ENCODE measurements around the gene OR7G3. TPM values are rescaled to one million over a fixed set of nuclear protein-coding genes. Genes with fewer than 3 reads are reported as not detected.

The OR7G3 gene
- total and polyA plus RNA-seq, 12 donors, result not detected

DNA sequence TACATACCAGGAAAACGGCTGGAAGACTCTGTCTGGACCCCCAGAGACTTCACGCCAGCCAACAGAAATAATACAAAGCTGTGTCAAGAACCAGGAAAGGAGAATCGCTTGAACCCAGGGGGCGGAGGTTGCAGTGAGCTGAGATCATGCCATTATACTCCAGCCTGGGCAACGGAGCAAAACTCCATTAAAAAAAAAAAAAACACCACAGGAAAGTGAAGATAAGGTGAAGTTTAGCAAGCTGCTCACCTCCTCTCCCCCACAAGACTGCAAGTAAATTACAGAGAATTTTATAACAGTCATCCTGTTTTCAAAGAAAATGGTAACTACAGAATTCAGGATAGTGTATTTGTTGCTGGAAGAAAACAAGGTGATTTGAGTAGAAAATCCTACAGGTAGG is 10.2 kb downstream of the OR7G3 start:
- Histone ChIP-seq H3K9me3 (replicated peaks in 1 of 3) (no peaks in the 10 kb centered on the region), H3K4me3 (no peak overlapping the region), H3K27me3 (no peaks in the 10 kb centered on the region), H3K27ac (no peak overlapping the region), H3K36me3 (replicated peaks in 1 of 2) (no peaks in the 10 kb centered on the region), H3K4me1 (replicated peaks in 1 of 2) (no peaks in the 10 kb centered on the region)
- WGBS, 4 donors, result 47 to 64% (median 54%) methylated on average over 5 of the region's 5 CpGs
- no peak for TF ChIP-seq POLR2A (IDR thresholded peaks at IDR 0.05)
- TF ChIP-seq, protein P1, sequence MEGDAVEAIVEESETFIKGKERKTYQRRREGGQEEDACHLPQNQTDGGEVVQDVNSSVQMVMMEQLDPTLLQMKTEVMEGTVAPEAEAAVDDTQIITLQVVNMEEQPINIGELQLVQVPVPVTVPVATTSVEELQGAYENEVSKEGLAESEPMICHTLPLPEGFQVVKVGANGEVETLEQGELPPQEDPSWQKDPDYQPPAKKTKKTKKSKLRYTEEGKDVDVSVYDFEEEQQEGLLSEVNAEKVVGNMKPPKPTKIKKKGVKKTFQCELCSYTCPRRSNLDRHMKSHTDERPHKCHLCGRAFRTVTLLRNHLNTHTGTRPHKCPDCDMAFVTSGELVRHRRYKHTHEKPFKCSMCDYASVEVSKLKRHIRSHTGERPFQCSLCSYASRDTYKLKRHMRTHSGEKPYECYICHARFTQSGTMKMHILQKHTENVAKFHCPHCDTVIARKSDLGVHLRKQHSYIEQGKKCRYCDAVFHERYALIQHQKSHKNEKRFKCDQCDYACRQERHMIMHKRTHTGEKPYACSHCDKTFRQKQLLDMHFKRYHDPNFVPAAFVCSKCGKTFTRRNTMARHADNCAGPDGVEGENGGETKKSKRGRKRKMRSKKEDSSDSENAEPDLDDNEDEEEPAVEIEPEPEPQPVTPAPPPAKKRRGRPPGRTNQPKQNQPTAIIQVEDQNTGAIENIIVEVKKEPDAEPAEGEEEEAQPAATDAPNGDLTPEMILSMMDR (IDR thresholded peaks at IDR 0.05), result no peak
- no peak for DNase-seq
- intact Hi-C loops (cut with DNase I), result no loop called here

DNA sequence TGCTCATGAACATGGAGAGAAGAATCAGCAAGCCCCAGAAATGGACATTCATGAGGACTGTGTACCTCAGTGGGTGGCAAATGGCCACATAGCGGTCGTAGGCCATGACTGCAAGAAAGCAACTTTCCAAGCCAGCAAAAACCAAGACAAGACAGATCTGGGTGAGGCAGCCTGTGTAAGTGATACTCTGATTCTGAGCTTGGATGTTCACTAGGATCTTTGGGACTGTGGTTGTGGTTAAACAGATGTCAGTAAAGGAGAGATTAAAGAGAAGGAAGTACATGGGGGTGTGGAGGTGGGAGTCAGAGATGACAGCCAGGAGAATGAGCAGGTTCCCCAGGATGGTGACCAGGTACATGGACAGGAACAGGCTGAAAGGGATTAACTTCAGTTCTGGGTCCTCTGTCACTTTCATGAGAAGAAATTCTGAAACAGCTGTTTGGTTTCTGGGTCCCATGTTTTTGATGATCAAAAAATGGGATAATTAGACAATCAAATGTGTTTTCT is 11.4 kb downstream of the OR7G3 start, which contains the start of gene OR7G1:
Gene OR7G1, minus strand, starts transcription at position 457 of the 507 bp plus-strand sequence. Its CDS starts 0 bp downstream, at position 457.
- H3K4me1 ChIP-seq (replicated peaks in 1 of 2), result no peaks in the 10 kb centered on the region
- intact Hi-C loops (cut with DNase I), result no loop called here
- 82 to 93% (median 88%) methylated on average over 2 of the region's 2 CpGs; no CpG with 5 or more reads in 1 of the 4 donors for WGBS, 4 donors
- no peak for DNase-seq
- no peaks in the 10 kb centered on the region for H3K9me3 ChIP-seq (replicated peaks in 1 of 3)
- H3K27me3 ChIP-seq, result no peaks in the 10 kb centered on the region
- no peak within 1 kb of the TSS for H3K4me3 ChIP-seq
- no peaks in the 10 kb centered on the region for H3K36me3 ChIP-seq (replicated peaks in 1 of 2)
- no peak for TF ChIP-seq POLR2A (IDR thresholded peaks at IDR 0.05)
- TF ChIP-seq, protein P1 (IDR thresholded peaks at IDR 0.05), result no peak
- no peak within 1 kb of the TSS for H3K27ac ChIP-seq

DNA sequence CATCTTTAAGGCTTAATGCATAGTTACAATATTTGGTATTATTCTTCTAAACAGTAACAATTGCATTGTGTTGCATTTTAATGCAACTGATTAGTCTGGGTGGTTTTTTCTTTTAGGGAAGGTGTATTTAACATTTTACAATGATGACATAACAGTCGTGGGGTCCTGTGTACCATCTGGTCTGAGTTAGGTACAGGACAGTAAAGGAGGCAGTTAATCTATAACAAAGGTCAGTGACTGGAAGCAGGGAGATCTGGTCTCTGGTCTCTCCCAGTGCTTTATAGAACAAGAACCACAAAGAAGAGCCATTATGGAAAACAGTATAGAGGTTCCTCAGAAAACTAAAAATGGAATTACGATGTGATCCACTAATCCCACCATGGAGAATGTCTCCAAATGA is 16.8 kb downstream of the OR7G3 start:
- 38 to 59% (median 44%) methylated on average over 2 of the region's 2 CpGs for WGBS, 4 donors
- H3K27me3 ChIP-seq, result peaks cover 11% of the 10 kb centered on the region
- H3K4me3 ChIP-seq, result no peak overlapping the region
- no peak overlapping the region for H3K27ac ChIP-seq
- no peak for TF ChIP-seq POLR2A (IDR thresholded peaks at IDR 0.05)
- TF ChIP-seq, protein P1 (IDR thresholded peaks at IDR 0.05), result no peak
- intact Hi-C loops (cut with DNase I), result no loop called here
- H3K4me1 ChIP-seq (replicated peaks in 1 of 2), result no peaks in the 10 kb centered on the region
- no peaks in the 10 kb centered on the region for H3K36me3 ChIP-seq (replicated peaks in 1 of 2)
- no peaks in the 10 kb centered on the region for H3K9me3 ChIP-seq (replicated peaks in 1 of 3)
- DNase-seq, result no peak

DNA sequence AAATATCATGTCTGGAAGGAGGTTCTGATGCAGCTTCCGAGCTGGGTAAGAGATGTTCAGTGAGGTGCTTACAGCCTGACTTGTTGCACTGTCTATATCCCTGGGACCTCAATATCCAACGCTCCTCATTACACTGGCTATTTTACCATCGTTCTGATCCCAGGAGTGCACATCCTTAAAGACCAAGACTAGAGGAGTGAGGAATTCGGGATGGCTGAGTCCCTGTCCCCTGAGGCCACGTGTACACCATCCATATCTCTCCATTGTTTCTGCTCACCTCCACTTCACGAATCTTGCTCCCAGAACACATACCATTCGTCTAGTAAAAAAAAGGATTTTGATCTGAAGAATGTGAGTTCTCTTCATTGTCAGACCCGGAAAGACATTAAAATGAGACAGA is 19.4 kb downstream of the OR7G3 start, which contains the start of gene OR7G2:
Gene OR7G2, minus strand, starts transcription at position 101 of the 400 bp plus-strand sequence. CDS start 4,232 bp downstream, outside the sequence.
- Histone ChIP-seq H3K27ac (no peak within 1 kb of the TSS), H3K4me1 (replicated peaks in 1 of 2) (no peaks in the 10 kb centered on the region), H3K36me3 (replicated peaks in 1 of 2) (no peaks in the 10 kb centered on the region), H3K27me3 (peaks cover 11% of the 10 kb centered on the region), H3K9me3 (replicated peaks in 1 of 3) (no peaks in the 10 kb centered on the region), H3K4me3 (no peak within 1 kb of the TSS)
- intact Hi-C loops (cut with DNase I), result no loop called here
- DNase-seq, result no peak
- TF ChIP-seq, protein P1 (IDR thresholded peaks at IDR 0.05), result no peak
- TF ChIP-seq POLR2A (IDR thresholded peaks at IDR 0.05), result no peak
- 43 to 58% (median 53%) methylated on average over 8 of the region's 8 CpGs for WGBS, 4 donors

All from adrenal gland (tissue), 12 donors.